ENCODE measurements around the gene ROBO4. TPM values are rescaled to one million over a fixed set of nuclear protein-coding genes. Genes with fewer than 3 reads are reported as not detected.
A peak's percentile ranks its signal among the peaks of the same experiment; 100 is the strongest.

Gene ROBO4
- total RNA-seq, 1 experiment from 2014 or later, result 1.6 TPM

GRCh38 chr11:124876818-124877630, 20.6 kb downstream of the ROBO4 start:
- H2AFZ ChIP-seq (ENCODE audit: low read length), result peak overlapping the region; percentile 89
- ChIA-PET CTCF (interaction anchor here (0.5 to 1.4 kb wide), 16 partner anchors 10 to 556 kb away, joined by 3 to 20 read pairs (median 4); partner anchors contain the start of genes CCDC15, HEPACAM and ROBO4), POLR2A (ENCODE audit: unreplicated experiment) (interaction anchor here (0.6 to 1.5 kb wide), 5 partner anchors 21 to 1010 kb away, joined by 3 to 17 read pairs (median 3); partner anchors contain the start of genes CCDC15, HYLS1 and ROBO4)
- H3K4me1 ChIP-seq (ENCODE audit: insufficient read depth, low read length), result peaks cover 12% of the 10 kb centered on the region
- H3F3A ChIP-seq (ENCODE audit: low read length, unreplicated experiment), result no peaks in the 10 kb centered on the region
- TSS peak; percentile 70 for BruUV-seq (replicated peaks)
- no peak for DNase-seq
- TF ChIP-seq EZH2phosphoT487 (IDR thresholded peaks at IDR 0.05; ENCODE audit: borderline replicate concordance, low read length) (no peak), EZH2 (IDR thresholded peaks at IDR 0.05; ENCODE audit: low read length, unreplicated experiment) (no peak), CTCF (conservative IDR thresholded peaks at IDR 0.05; ENCODE audit: low read depth, low read length) (no peak)
- H3K4me3 ChIP-seq (ENCODE audit: low read length), result peak overlapping the region; percentile 76
- H3K9me2 ChIP-seq (replicated peaks; ENCODE audit: low read length), result no peaks in the 10 kb centered on the region
- H3K9ac ChIP-seq (ENCODE audit: low read length), result peak overlapping the region; percentile 75
- no peak overlapping the region for H3K27ac ChIP-seq (ENCODE audit: low read length)
- no peaks in the 10 kb centered on the region for H3K9me3 ChIP-seq (ENCODE audit: low read length)
- H3K36me3 ChIP-seq (ENCODE audit: low read depth, low read length), result no peaks in the 10 kb centered on the region
- H3K27me3 ChIP-seq (ENCODE audit: low read length), result no peaks in the 10 kb centered on the region
- intact Hi-C loops (cut with micrococcal nuclease), result loop anchor here (1.0 kb wide), 2 partner anchors 21 to 76 kb away; no protein-coding TSS in a partner anchor
- H4K20me1 ChIP-seq (ENCODE audit: low read length), result no peaks in the 10 kb centered on the region
- no peaks in the 10 kb centered on the region for H3K79me2 ChIP-seq (ENCODE audit: low read length)
- no peak for ATAC-seq
- peak overlapping the region; percentile 95 for H3K4me2 ChIP-seq (ENCODE audit: low read length)

- H3K27me3 ChIP-seq (ENCODE audit: low read length), result no peaks in the 10 kb centered on the region
- H3K4me2 ChIP-seq (ENCODE audit: low read length), result peak overlapping the region; percentile 95
- no peak for TF ChIP-seq EZH2phosphoT487 (IDR thresholded peaks at IDR 0.05; ENCODE audit: borderline replicate concordance, low read length)
- peak; percentile 94 for TF ChIP-seq CTCF (conservative IDR thresholded peaks at IDR 0.05; ENCODE audit: low read depth, low read length)
- no peak for TF ChIP-seq EZH2 (IDR thresholded peaks at IDR 0.05; ENCODE audit: low read length, unreplicated experiment)
- H3K4me3 ChIP-seq (ENCODE audit: low read length), result peak overlapping the region; percentile 76
- no TSS peak for BruUV-seq (replicated peaks)
- ChIA-PET POLR2A (ENCODE audit: unreplicated experiment) (interaction anchor here (0.6 to 1.5 kb wide), 5 partner anchors 22 to 1011 kb away, joined by 3 to 17 read pairs (median 3); partner anchors contain the start of genes CCDC15, HYLS1 and ROBO4), CTCF (interaction anchor here (0.5 to 1.4 kb wide), 18 partner anchors 9 to 557 kb away, joined by 3 to 20 read pairs (median 4); partner anchors contain the start of genes CCDC15, HEPACAM and ROBO4)
- no peaks in the 10 kb centered on the region for H3K36me3 ChIP-seq (ENCODE audit: low read depth, low read length)
- H3K27ac ChIP-seq (ENCODE audit: low read length), result peak overlapping the region; percentile 61
- H3F3A ChIP-seq (ENCODE audit: low read length, unreplicated experiment), result no peaks in the 10 kb centered on the region
- peak overlapping the region; percentile 89 for H2AFZ ChIP-seq (ENCODE audit: low read length)
- no peaks in the 10 kb centered on the region for H3K9me3 ChIP-seq (ENCODE audit: low read length)
- peak; percentile 93 for ATAC-seq
- DNase-seq, result peak; percentile 91
- H3K9me2 ChIP-seq (replicated peaks; ENCODE audit: low read length), result no peaks in the 10 kb centered on the region
- H4K20me1 ChIP-seq (ENCODE audit: low read length), result no peaks in the 10 kb centered on the region
- H3K4me1 ChIP-seq (ENCODE audit: insufficient read depth, low read length), result peaks cover 12% of the 10 kb centered on the region
- peak overlapping the region; percentile 75 for H3K9ac ChIP-seq (ENCODE audit: low read length)
- intact Hi-C loops (cut with micrococcal nuclease), result loop anchor here (1.0 kb wide), 2 partner anchors 22 to 77 kb away; no protein-coding TSS in a partner anchor
- H3K79me2 ChIP-seq (ENCODE audit: low read length), result no peaks in the 10 kb centered on the region
These were observed 21.5 kb downstream of the ROBO4 start for GRCh38 chr11:124875943-124876817.
